ENCODE results near the gene DNAJC12.

DNA sequence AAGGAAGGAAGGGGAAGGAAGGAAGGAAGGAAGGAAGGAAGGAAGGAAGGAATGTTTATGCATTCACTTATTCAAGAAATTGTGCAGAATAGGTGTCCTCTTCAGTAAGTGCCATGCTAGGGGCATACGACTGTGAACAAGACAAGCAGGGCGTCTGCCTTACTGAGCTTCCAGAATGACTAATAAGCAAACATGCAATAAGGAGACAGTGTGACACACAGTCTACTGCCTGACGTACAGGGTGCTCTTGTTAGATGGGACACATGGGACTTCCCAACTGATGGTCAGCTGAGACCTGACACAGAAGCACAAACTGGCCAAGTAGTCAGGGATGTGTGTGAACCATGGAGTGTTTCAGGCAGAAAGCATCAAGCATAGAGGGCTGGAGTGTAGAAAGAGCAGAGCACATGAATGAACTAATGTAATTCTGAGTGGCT is 18.2 kb downstream of the DNAJC12 start:
- TF ChIP-seq, protein P1, sequence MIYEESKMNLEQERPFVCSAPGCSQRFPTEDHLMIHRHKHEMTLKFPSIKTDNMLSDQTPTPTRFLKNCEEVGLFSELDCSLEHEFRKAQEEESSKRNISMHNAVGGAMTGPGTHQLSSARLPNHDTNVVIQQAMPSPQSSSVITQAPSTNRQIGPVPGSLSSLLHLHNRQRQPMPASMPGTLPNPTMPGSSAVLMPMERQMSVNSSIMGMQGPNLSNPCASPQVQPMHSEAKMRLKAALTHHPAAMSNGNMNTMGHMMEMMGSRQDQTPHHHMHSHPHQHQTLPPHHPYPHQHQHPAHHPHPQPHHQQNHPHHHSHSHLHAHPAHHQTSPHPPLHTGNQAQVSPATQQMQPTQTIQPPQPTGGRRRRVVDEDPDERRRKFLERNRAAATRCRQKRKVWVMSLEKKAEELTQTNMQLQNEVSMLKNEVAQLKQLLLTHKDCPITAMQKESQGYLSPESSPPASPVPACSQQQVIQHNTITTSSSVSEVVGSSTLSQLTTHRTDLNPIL (CRISPR knock-in tag; IDR thresholded peaks at IDR 0.05; ENCODE audit: low read depth) = no peak
- TF ChIP-seq, protein P2, sequence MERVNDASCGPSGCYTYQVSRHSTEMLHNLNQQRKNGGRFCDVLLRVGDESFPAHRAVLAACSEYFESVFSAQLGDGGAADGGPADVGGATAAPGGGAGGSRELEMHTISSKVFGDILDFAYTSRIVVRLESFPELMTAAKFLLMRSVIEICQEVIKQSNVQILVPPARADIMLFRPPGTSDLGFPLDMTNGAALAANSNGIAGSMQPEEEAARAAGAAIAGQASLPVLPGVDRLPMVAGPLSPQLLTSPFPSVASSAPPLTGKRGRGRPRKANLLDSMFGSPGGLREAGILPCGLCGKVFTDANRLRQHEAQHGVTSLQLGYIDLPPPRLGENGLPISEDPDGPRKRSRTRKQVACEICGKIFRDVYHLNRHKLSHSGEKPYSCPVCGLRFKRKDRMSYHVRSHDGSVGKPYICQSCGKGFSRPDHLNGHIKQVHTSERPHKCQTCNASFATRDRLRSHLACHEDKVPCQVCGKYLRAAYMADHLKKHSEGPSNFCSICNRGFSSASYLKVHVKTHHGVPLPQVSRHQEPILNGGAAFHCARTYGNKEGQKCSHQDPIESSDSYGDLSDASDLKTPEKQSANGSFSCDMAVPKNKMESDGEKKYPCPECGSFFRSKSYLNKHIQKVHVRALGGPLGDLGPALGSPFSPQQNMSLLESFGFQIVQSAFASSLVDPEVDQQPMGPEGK (CRISPR knock-in tag; IDR thresholded peaks at IDR 0.05; ENCODE audit: borderline replicate concordance) = no peak
- TF ChIP-seq RARB (CRISPR knock-in tag; IDR thresholded peaks at IDR 0.05) (no peak), OSR1 (CRISPR knock-in tag; IDR thresholded peaks at IDR 0.05) (no peak), ZFP3 (CRISPR knock-in tag; IDR thresholded peaks at IDR 0.05) (no peak), ZNF8 (CRISPR knock-in tag; IDR thresholded peaks at IDR 0.05) (no peak), ESRRG (CRISPR knock-in tag; IDR thresholded peaks at IDR 0.05) (no peak), CSDC2 (CRISPR knock-in tag; IDR thresholded peaks at IDR 0.05) (no peak), SNAI2 (CRISPR knock-in tag; IDR thresholded peaks at IDR 0.05) (no peak)
- TF ChIP-seq, protein P3, sequence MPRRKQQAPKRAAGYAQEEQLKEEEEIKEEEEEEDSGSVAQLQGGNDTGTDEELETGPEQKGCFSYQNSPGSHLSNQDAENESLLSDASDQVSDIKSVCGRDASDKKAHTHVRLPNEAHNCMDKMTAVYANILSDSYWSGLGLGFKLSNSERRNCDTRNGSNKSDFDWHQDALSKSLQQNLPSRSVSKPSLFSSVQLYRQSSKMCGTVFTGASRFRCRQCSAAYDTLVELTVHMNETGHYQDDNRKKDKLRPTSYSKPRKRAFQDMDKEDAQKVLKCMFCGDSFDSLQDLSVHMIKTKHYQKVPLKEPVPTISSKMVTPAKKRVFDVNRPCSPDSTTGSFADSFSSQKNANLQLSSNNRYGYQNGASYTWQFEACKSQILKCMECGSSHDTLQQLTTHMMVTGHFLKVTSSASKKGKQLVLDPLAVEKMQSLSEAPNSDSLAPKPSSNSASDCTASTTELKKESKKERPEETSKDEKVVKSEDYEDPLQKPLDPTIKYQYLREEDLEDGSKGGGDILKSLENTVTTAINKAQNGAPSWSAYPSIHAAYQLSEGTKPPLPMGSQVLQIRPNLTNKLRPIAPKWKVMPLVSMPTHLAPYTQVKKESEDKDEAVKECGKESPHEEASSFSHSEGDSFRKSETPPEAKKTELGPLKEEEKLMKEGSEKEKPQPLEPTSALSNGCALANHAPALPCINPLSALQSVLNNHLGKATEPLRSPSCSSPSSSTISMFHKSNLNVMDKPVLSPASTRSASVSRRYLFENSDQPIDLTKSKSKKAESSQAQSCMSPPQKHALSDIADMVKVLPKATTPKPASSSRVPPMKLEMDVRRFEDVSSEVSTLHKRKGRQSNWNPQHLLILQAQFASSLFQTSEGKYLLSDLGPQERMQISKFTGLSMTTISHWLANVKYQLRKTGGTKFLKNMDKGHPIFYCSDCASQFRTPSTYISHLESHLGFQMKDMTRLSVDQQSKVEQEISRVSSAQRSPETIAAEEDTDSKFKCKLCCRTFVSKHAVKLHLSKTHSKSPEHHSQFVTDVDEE (CRISPR knock-in tag; IDR thresholded peaks at IDR 0.05) = no peak
- TF ChIP-seq, protein P4, sequence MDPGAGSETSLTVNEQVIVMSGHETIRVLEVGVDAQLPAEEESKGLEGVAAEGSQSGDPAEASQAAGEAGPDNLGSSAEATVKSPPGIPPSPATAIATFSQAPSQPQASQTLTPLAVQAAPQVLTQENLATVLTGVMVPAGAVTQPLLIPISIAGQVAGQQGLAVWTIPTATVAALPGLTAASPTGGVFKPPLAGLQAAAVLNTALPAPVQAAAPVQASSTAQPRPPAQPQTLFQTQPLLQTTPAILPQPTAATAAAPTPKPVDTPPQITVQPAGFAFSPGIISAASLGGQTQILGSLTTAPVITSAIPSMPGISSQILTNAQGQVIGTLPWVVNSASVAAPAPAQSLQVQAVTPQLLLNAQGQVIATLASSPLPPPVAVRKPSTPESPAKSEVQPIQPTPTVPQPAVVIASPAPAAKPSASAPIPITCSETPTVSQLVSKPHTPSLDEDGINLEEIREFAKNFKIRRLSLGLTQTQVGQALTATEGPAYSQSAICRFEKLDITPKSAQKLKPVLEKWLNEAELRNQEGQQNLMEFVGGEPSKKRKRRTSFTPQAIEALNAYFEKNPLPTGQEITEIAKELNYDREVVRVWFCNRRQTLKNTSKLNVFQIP (CRISPR knock-in tag; IDR thresholded peaks at IDR 0.05; ENCODE audit: borderline replicate concordance, low read depth) = no peak

Measured in SK-N-SH treated with all-trans-retinoic acid at 6 μM for 48 hours (cell line).